ENCODE data around the gene SORCS2.

GRCh38 chr4:7293703-7294102, 101.4 kb downstream of the SORCS2 start:
- TF ChIP-seq CTCF (IDR thresholded peaks at IDR 0.05; ENCODE audit: low read depth, low read length, poor library complexity, severe bottlenecking) (no peak), EZH2phosphoT487 (IDR thresholded peaks at IDR 0.05; ENCODE audit: borderline replicate concordance, low read length) (no peak)

Data from DOHH2 (cell line).